Measurements from ENCODE around the gene DPEP3. TPM values are rescaled to one million over a fixed set of nuclear protein-coding genes. Genes with fewer than 3 reads are reported as not detected.

DPEP3 gene
- total RNA-seq, 1 experiment from 2014 or later = 1.6 TPM

GRCh38 chr16:67954421-67955196 lies 25.7 kb downstream of the DPEP3 start (continued):
- TF ChIP-seq ATF6 (CRISPR knock-in tag; IDR thresholded peaks at IDR 0.05) (no peak), GRHL2 (CRISPR knock-in tag; IDR thresholded peaks at IDR 0.05; ENCODE audit: insufficient replicate concordance, severe bottlenecking) (no peak), NR1H2 (CRISPR knock-in tag; IDR thresholded peaks at IDR 0.05) (no peak), USF2 (CRISPR knock-in tag; IDR thresholded peaks at IDR 0.05) (no peak), IRF2 (CRISPR knock-in tag; IDR thresholded peaks at IDR 0.05; ENCODE audit: borderline replicate concordance, low read depth) (no peak), ZBTB21 (CRISPR knock-in tag; IDR thresholded peaks at IDR 0.05; ENCODE audit: borderline replicate concordance) (no peak), USF1 (CRISPR knock-in tag; IDR thresholded peaks at IDR 0.05) (no peak)

GRCh38 chr16:67953641-67954375 lies 26.5 kb downstream of the DPEP3 start:
- DNase-seq (ENCODE audit: low spot score) = no peak
- ChIA-PET CTCF (interaction anchor here (0.9 to 1.5 kb wide), 2 partner anchors 12 to 87 kb away, joined by 4 read pairs; no protein-coding TSS in a partner anchor), POLR2A (no interaction called here)
- no peaks in the 10 kb centered on the region for H3K4me1 Mint-ChIP-seq
- TF ChIP-seq RORB (CRISPR knock-in tag; IDR thresholded peaks at IDR 0.05) (no peak), FOXP4 (CRISPR knock-in tag; IDR thresholded peaks at IDR 0.05) (no peak), SP1 (CRISPR knock-in tag; conservative IDR thresholded peaks at IDR 0.05) (no peak), RELA (CRISPR knock-in tag; IDR thresholded peaks at IDR 0.05; ENCODE audit: borderline replicate concordance) (no peak)
- no peaks in the 10 kb centered on the region for H3K9me3 Mint-ChIP-seq
- H3K36me3 Mint-ChIP-seq = peaks cover 46% of the 10 kb centered on the region
- no peak overlapping the region for H3K4me3 Mint-ChIP-seq
- ATAC-seq = no peak
- H3K27ac Mint-ChIP-seq = no peak overlapping the region
- no peaks in the 10 kb centered on the region for H3K27me3 Mint-ChIP-seq (ENCODE audit: low read depth)

GRCh38 chr16:67951485-67951884 lies 28.8 kb downstream of the DPEP3 start:
- POLR2A ChIA-PET = no interaction called here
- CTCF ChIA-PET = interaction anchor here (0.7 kb wide), 1 partner anchor 11 kb away, joined by 3 read pairs; no protein-coding TSS in a partner anchor
- Mint-ChIP-seq H3K36me3 (peaks cover 40% of the 10 kb centered on the region), H3K4me3 (no peak overlapping the region), H3K27me3 (ENCODE audit: low read depth) (no peaks in the 10 kb centered on the region), H3K9me3 (no peaks in the 10 kb centered on the region), H3K4me1 (no peaks in the 10 kb centered on the region), H3K27ac (no peak overlapping the region)
- no peak for DNase-seq (ENCODE audit: low spot score)
- ATAC-seq = no peak
- no peak for TF ChIP-seq PREB (CRISPR knock-in tag; IDR thresholded peaks at IDR 0.05; ENCODE audit: borderline replicate concordance)
- no peak for TF ChIP-seq NR3C1 (CRISPR knock-in tag; conservative IDR thresholded peaks at IDR 0.05; ENCODE audit: low read depth)
- no peak for TF ChIP-seq USF1 (CRISPR knock-in tag; IDR thresholded peaks at IDR 0.05)
- no peak for TF ChIP-seq CTCF (IDR thresholded peaks at IDR 0.05)
- no peak for TF ChIP-seq CREB1 (CRISPR knock-in tag; IDR thresholded peaks at IDR 0.05)
- no peak for TF ChIP-seq USF2 (CRISPR knock-in tag; IDR thresholded peaks at IDR 0.05)
- no peak for TF ChIP-seq ZMAT4 (CRISPR knock-in tag; IDR thresholded peaks at IDR 0.05)
- TF ChIP-seq ZBTB21 (CRISPR knock-in tag; IDR thresholded peaks at IDR 0.05; ENCODE audit: borderline replicate concordance) = no peak
- no peak for TF ChIP-seq ZNF138 (CRISPR knock-in tag; conservative IDR thresholded peaks at IDR 0.05)

All from WTC11 (cell line).